WERI-Rb-1 (cell line): ENCODE results near the gene MAP3K2.
"Not testable (repeated sequence)": the region's sequence is repeated elsewhere in the genome, so short reads cannot be mapped to it uniquely, and the experiment has no call there.

ENCODE experiments used
- DNase-seq: peaks from one replicate; pipeline ENCODE4 v3.0.0-alpha.2; 2020
- H3K27ac ChIP-seq: fragments of 250-450 bp; sonication (Bioruptor Pico); 2 replicates; pipeline ENCODE4 v1.5.1; 2020; ENCODE audit warnings: mild to moderate bottlenecking, moderate library complexity
- H3K27me3 ChIP-seq: fragments of 250-450 bp; sonication (Bioruptor Pico); 2 replicates; pipeline ENCODE4 v1.5.1; 2021; ENCODE audit warnings: mild to moderate bottlenecking, low read depth, moderate library complexity; ENCODE audit not compliant: insufficient read depth, severe bottlenecking
- H3K36me3 ChIP-seq: fragments of 250-450 bp; sonication (Bioruptor Pico); 2 replicates; pipeline ENCODE4 v1.5.1; 2020; ENCODE audit warnings: mild to moderate bottlenecking, moderate library complexity
- H3K4me3 ChIP-seq: 2 replicates; pipeline ENCODE4 v1.5.1; 2011; ENCODE audit warnings: low read depth, mild to moderate bottlenecking, control low read depth, low read length
- H3K9me3 ChIP-seq: fragments of 250-450 bp; sonication (Bioruptor Pico); 2 replicates; pipeline ENCODE4 v1.5.1; 2021; ENCODE audit warnings: mild to moderate bottlenecking, moderate library complexity; ENCODE audit not compliant: severe bottlenecking
- CTCF ChIP-seq: IDR thresholded peaks from 2 replicates; pipeline ENCODE4 v1.5.1; 2011; ENCODE audit warnings: low read depth, mild to moderate bottlenecking, control low read depth, inconsistent platforms, low read length

The MAP3K2 gene

GRCh38 chr2:127413782-127414637 lies 26.2 kb upstream of the MAP3K2 start:
- peaks cover 5% of the 10 kb centered on the region for H3K9me3 ChIP-seq
- no peak overlapping the region for H3K4me3 ChIP-seq
- no peak overlapping the region for H3K27ac ChIP-seq
- DNase-seq, result no peak
- TF ChIP-seq CTCF, result no peak
- H3K27me3 ChIP-seq, result peaks cover 6% of the 10 kb centered on the region
- H3K36me3 ChIP-seq, result no peaks in the 10 kb centered on the region; the same call in 1 of the 2 replicates

- TF ChIP-seq CTCF, result no peak
- Histone ChIP-seq H3K36me3 (no peaks in the 10 kb centered on the region; the same call in 1 of the 2 replicates), H3K27ac (no peak overlapping the region), H3K4me3 (no peak overlapping the region), H3K27me3 (peaks cover 6% of the 10 kb centered on the region), H3K9me3 (peaks cover 5% of the 10 kb centered on the region)
- DNase-seq, result no peak
Measured at GRCh38 chr2:127413200-127413599, 25.4 kb upstream of the MAP3K2 start.

- no peak overlapping the region for H3K27ac ChIP-seq
Measured at GRCh38 chr2:127411653-127412369, 24.0 kb upstream of the MAP3K2 start.

GRCh38 chr2:127410871-127411652 lies 23.3 kb upstream of the MAP3K2 start:
- no peak for DNase-seq
- Histone ChIP-seq H3K27ac (no peak overlapping the region), H3K4me3 (no peak overlapping the region), H3K9me3 (peaks cover 5% of the 10 kb centered on the region), H3K27me3 (no peaks in the 10 kb centered on the region), H3K36me3 (no peaks in the 10 kb centered on the region; the same call in 1 of the 2 replicates)
- TF ChIP-seq CTCF, result no peak

More at GRCh38 chr2:127411653-127412369, 24.0 kb upstream of the MAP3K2 start:
- no peak for DNase-seq
- Histone ChIP-seq H3K36me3 (no peaks in the 10 kb centered on the region; the same call in 1 of the 2 replicates), H3K4me3 (no peak overlapping the region), H3K9me3 (peaks cover 5% of the 10 kb centered on the region), H3K27me3 (peaks cover 6% of the 10 kb centered on the region)
- TF ChIP-seq CTCF, result no peak

GRCh38 chr2:127409716-127410115 lies 21.9 kb upstream of the MAP3K2 start:
- not testable (repeated sequence) for H3K9me3 ChIP-seq, H3K36me3 ChIP-seq, H3K27ac ChIP-seq, H3K27me3 ChIP-seq, DNase-seq, H3K4me3 ChIP-seq

- peak overlapping the region; percentile 90 for H3K27ac ChIP-seq
- peaks cover 5% of the 10 kb centered on the region for H3K9me3 ChIP-seq
- peak overlapping the region; percentile 51 for H3K4me3 ChIP-seq
- no peak for DNase-seq
- TF ChIP-seq CTCF, result peak; percentile 2; the same call in 1 of the 2 replicates
- H3K27me3 ChIP-seq, result no peaks in the 10 kb centered on the region
- no peaks in the 10 kb centered on the region; the same call in 1 of the 2 replicates for H3K36me3 ChIP-seq
Measured at GRCh38 chr2:127408807-127409099, 21.0 kb upstream of the MAP3K2 start.
